Gastroesophageal sphincter (tissue), 4 donors: ENCODE measurements around the gene ACOX1. TPM values are rescaled to one million over a fixed set of nuclear protein-coding genes. Genes with fewer than 3 reads are reported as not detected.

ENCODE experiments used
- ATAC-seq: fragments of 150-250 bp; one replicate; pipeline ENCODE4 v1.9.1; 2016; ENCODE audit warnings: mild to moderate bottlenecking, moderate library complexity
- H3K27ac ChIP-seq, 4 donors: fragments of 200-600 bp; sonication (generic) in 3 of 4; 1 replicate in 3 of 4; 2 replicates in 1 of 4; pipeline ENCODE4 v1.5.1; 2016 to 2019
- H3K27me3 ChIP-seq: fragments of 200-600 bp; sonication (generic); one replicate; pipeline ENCODE4 v1.5.1; 2019
- H3K36me3 ChIP-seq, 2 donors: fragments of 200-600 bp; sonication (generic); one replicate each; pipeline ENCODE4 v1.5.1; 2019; ENCODE audit warnings: control low read depth in 1 of 2
- H3K4me1 ChIP-seq, 3 donors: fragments of 200-600 bp; sonication (generic); 1 replicate in 2 of 3; 2 replicates in 1 of 3; pipeline ENCODE4 v1.5.1; 2016 to 2019; ENCODE audit warnings: control low read depth in 2 of 3
- H3K4me3 ChIP-seq, 2 donors: fragments of 200-600 bp; sonication (generic); one replicate each; pipeline ENCODE4 v1.5.1; 2019; ENCODE audit warnings: mild to moderate bottlenecking in 1 of 2, moderate library complexity in 1 of 2
- H3K9me3 ChIP-seq, 3 donors: fragments of 200-600 bp; sonication (generic); one replicate each; pipeline ENCODE4 v1.5.1; 2017 to 2019; ENCODE audit warnings: control low read depth in 2 of 3
- CTCF ChIP-seq, 4 experiments: fragments of 200-600 bp in 2 of 4; fragments of 450-650 bp in 2 of 4; sonication (generic) in 1 of 4; IDR thresholded peaks; one replicate each; pipeline ENCODE4 v1.5.1; 2017 to 2019; ENCODE audit warnings: antibody characterized with exemption in 4 of 4, mild to moderate bottlenecking in 2 of 4, moderate library complexity in 2 of 4
- EP300 ChIP-seq: sonication (generic); formaldehyde crosslinking; IDR thresholded peaks from one replicate; pipeline ENCODE4 v1.6.1; 2017; ENCODE audit warnings: antibody characterized with exemption, mild to moderate bottlenecking
- POLR2A ChIP-seq, 2 donors: fragments of 450-650 bp; IDR thresholded peaks; one replicate each; pipeline ENCODE4 v1.6.1; 2017; ENCODE audit warnings: antibody characterized with exemption in 2 of 2, mild to moderate bottlenecking in 2 of 2, moderate library complexity in 1 of 2
- POLR2AphosphoS5 ChIP-seq: sonication (generic); formaldehyde crosslinking; IDR thresholded peaks from one replicate; pipeline ENCODE4 v1.6.1; 2017; ENCODE audit warnings: antibody characterized with exemption
- WGBS, 2 donors: methylation state at CpG; one replicate each; pipeline ENCODE4 v1.1.5; 2018; ENCODE audit warnings: low coverage in 1 of 2; 5-methylcytosine and 5-hydroxymethylcytosine counted together
- total RNA-seq, 4 donors: library from RNA; depleted of rRNA; stranded (reverse); fragments of >200 nt; gene quantifications; one replicate each; pipeline ENCODE4 v1.1.0, GENCODE V29; 2016

The ACOX1 gene
- total RNA-seq, 4 donors from 2014 or later = 45.9 to 63.4 (median 54.2) TPM

GRCh38 chr17:75922173-75922961, 56.6 kb downstream of the ACOX1 start:
- ATAC-seq = no peak
- Histone ChIP-seq H3K27ac (no peak overlapping the region), H3K4me3 (no peak overlapping the region), H3K36me3 (peaks cover 0 to 84% of the 10 kb centered on the region in 2 donors), H3K9me3 (no peaks in the 10 kb centered on the region), H3K4me1 (no peaks in the 10 kb centered on the region), H3K27me3 (no peaks in the 10 kb centered on the region)
- TF ChIP-seq POLR2AphosphoS5 (no peak), CTCF (IDR thresholded peaks at IDR 0.05) (no peak), EP300 (no peak), POLR2A (IDR thresholded peaks at IDR 0.05) (no peak)
- 78 to 81% methylated on average over 6 to 7 of the region's 18 CpGs for WGBS, 2 donors

GRCh38 chr17:75921596-75921995, 57.4 kb downstream of the ACOX1 start:
- Histone ChIP-seq H3K9me3 (no peaks in the 10 kb centered on the region), H3K4me3 (no peak overlapping the region), H3K27me3 (no peaks in the 10 kb centered on the region), H3K27ac (no peak overlapping the region), H3K36me3 (peaks cover 0 to 84% of the 10 kb centered on the region in 2 donors), H3K4me1 (no peaks in the 10 kb centered on the region)
- WGBS, 2 donors = 88% methylated on average over 6 of the region's 15 CpGs; no CpG with 5 or more reads in 1 of the 2 donors
- TF ChIP-seq POLR2A (IDR thresholded peaks at IDR 0.05) (no peak), CTCF (IDR thresholded peaks at IDR 0.05) (no peak), EP300 (no peak), POLR2AphosphoS5 (no peak)
- ATAC-seq = no peak

GRCh38 chr17:75920045-75920560, 58.9 kb downstream of the ACOX1 start:
- 50% methylated on average over 2 of the region's 11 CpGs; no CpG with 5 or more reads in 1 of the 2 donors for WGBS, 2 donors
- ATAC-seq = no peak
- H3K4me3 ChIP-seq = no peak overlapping the region
- H3K36me3 ChIP-seq = peaks cover 0 to 75% of the 10 kb centered on the region in 2 donors
- no peak overlapping the region for H3K27ac ChIP-seq
- no peaks in the 10 kb centered on the region for H3K9me3 ChIP-seq
- no peaks in the 10 kb centered on the region for H3K4me1 ChIP-seq
- TF ChIP-seq EP300 = no peak
- no peak for TF ChIP-seq CTCF (IDR thresholded peaks at IDR 0.05)
- no peak for TF ChIP-seq POLR2A (IDR thresholded peaks at IDR 0.05)
- TF ChIP-seq POLR2AphosphoS5 = no peak
- no peaks in the 10 kb centered on the region for H3K27me3 ChIP-seq

GRCh38 chr17:75919611-75920010, 59.4 kb downstream of the ACOX1 start:
- TF ChIP-seq POLR2A (IDR thresholded peaks at IDR 0.05) (no peak), EP300 (no peak), POLR2AphosphoS5 (no peak), CTCF (IDR thresholded peaks at IDR 0.05) (no peak)
- Histone ChIP-seq H3K4me3 (no peak overlapping the region), H3K27ac (no peak overlapping the region), H3K36me3 (peaks cover 0 to 76% of the 10 kb centered on the region in 2 donors), H3K4me1 (no peaks in the 10 kb centered on the region), H3K9me3 (no peaks in the 10 kb centered on the region), H3K27me3 (no peaks in the 10 kb centered on the region)
- WGBS, 2 donors = 80 to 100% methylated on average over 1 of the region's 22 CpGs
- no peak for ATAC-seq
